ENCODE results near the gene VTA1. TPM values are rescaled to one million over a fixed set of nuclear protein-coding genes. Genes with fewer than 3 reads are reported as not detected.

The VTA1 gene
- total and polyA plus RNA-seq, 3 experiments from 2014 or later: 63.8 to 74.4 (median 66.5) TPM

GRCh38 chr6:142242269-142242668 is 95.2 kb downstream of the VTA1 start:
- Histone ChIP-seq H3K27me3 (ENCODE audit: insufficient read depth, low read length, poor library complexity, severe bottlenecking) (no peaks in the 10 kb centered on the region), H3K36me3 (ENCODE audit: insufficient read depth, low read length) (no peaks in the 10 kb centered on the region), H3K4me3 (ENCODE audit: low read length) (no peak overlapping the region), H3K4me1 (ENCODE audit: insufficient read depth, low read length) (no peaks in the 10 kb centered on the region), H3K9me3 (ENCODE audit: low read length) (no peaks in the 10 kb centered on the region), H3K27ac (ENCODE audit: low read depth, low read length) (no peak overlapping the region)
- ChIA-PET POLR2A (interaction anchor here (0.6 kb wide), 1 partner anchor 23 kb away, joined by 3 read pairs; no protein-coding TSS in a partner anchor), CTCF (interaction anchor here (1.3 kb wide), 1 partner anchor 10 kb away, joined by 4 read pairs; no protein-coding TSS in a partner anchor)
- Mint-ChIP-seq H3K4me1 (no peaks in the 10 kb centered on the region), H3K4me3 (no peak overlapping the region), H3K27me3 (peaks cover 5 to 7% of the 10 kb centered on the region in 2 donors), H3K36me3 (no peaks in the 10 kb centered on the region), H3K27ac (no peak overlapping the region), H3K9me3 (no peaks in the 10 kb centered on the region)
- DNase-seq: no peak

- no peaks in the 10 kb centered on the region for H3K9me3 ChIP-seq (ENCODE audit: low read length)
- H3K36me3 ChIP-seq (ENCODE audit: insufficient read depth, low read length): no peaks in the 10 kb centered on the region
- Mint-ChIP-seq H3K4me3 (no peak overlapping the region), H3K9me3 (no peaks in the 10 kb centered on the region), H3K27me3 (peaks cover 0 to 2% of the 10 kb centered on the region in 2 donors), H3K4me1 (no peaks in the 10 kb centered on the region), H3K36me3 (no peaks in the 10 kb centered on the region), H3K27ac (no peak overlapping the region)
- no peaks in the 10 kb centered on the region for H3K27me3 ChIP-seq (ENCODE audit: insufficient read depth, low read length, poor library complexity, severe bottlenecking)
- CTCF ChIA-PET: no interaction called here
- POLR2A ChIA-PET: no interaction called here
- H3K4me3 ChIP-seq (ENCODE audit: low read length): no peak overlapping the region
- no peaks in the 10 kb centered on the region for H3K4me1 ChIP-seq (ENCODE audit: insufficient read depth, low read length)
- DNase-seq: no peak
- no peak overlapping the region for H3K27ac ChIP-seq (ENCODE audit: low read depth, low read length)
These were observed 99.9 kb downstream of the VTA1 start for GRCh38 chr6:142246960-142247359.

- CTCF ChIA-PET: no interaction called here
These were observed 102.2 kb downstream of the VTA1 start for GRCh38 chr6:142249266-142249665.

DNA sequence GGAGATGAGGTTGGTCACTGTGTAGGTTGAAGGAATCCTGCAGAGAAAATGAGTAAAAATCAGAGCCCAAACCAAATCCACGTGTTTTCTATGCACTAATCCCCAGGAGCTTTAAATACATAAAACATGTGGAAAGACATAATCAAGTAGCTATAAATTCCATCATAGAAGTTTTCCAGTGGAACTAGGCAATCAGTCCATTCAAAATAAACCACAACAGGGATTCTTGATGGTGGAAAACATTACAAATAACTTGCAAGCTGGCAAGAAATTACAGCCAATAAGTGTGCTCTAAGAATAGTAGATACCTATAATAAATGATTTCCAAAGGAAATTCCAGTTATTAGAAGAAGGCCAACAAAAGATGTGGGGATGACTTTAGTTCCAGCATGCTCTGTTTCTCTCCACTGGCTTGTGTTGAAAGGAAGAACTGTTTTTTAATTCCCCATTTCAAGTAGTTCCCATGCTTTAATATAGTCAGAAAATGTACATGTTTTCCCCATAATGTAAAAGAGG is 104.9 kb downstream of the VTA1 start:
- H3K36me3 ChIP-seq (ENCODE audit: insufficient read depth, low read length): no peaks in the 10 kb centered on the region
- H3K4me3 Mint-ChIP-seq: no peak overlapping the region

More at GRCh38 chr6:142249266-142249665, 102.2 kb downstream of the VTA1 start:
- H3K4me1 ChIP-seq (ENCODE audit: insufficient read depth, low read length): no peaks in the 10 kb centered on the region
- no peak overlapping the region for H3K4me3 ChIP-seq (ENCODE audit: low read length)
- no peaks in the 10 kb centered on the region for H3K36me3 ChIP-seq (ENCODE audit: insufficient read depth, low read length)
- Mint-ChIP-seq H3K4me3 (no peak overlapping the region), H3K4me1 (no peaks in the 10 kb centered on the region), H3K27me3 (peaks cover 2 to 3% of the 10 kb centered on the region in 2 donors), H3K36me3 (no peaks in the 10 kb centered on the region), H3K27ac (no peak overlapping the region), H3K9me3 (no peaks in the 10 kb centered on the region)
- no peak overlapping the region for H3K27ac ChIP-seq (ENCODE audit: low read depth, low read length)
- POLR2A ChIA-PET: no interaction called here
- DNase-seq: no peak
- no peaks in the 10 kb centered on the region for H3K9me3 ChIP-seq (ENCODE audit: low read length)
- no peaks in the 10 kb centered on the region for H3K27me3 ChIP-seq (ENCODE audit: insufficient read depth, low read length, poor library complexity, severe bottlenecking)

GRCh38 chr6:142254513-142254912 is 107.5 kb downstream of the VTA1 start:
- Mint-ChIP-seq H3K27ac (no peak overlapping the region), H3K9me3 (peaks cover 0 to 3% (median 0%) of the 10 kb centered on the region in 5 donors), H3K4me3 (no peak overlapping the region), H3K36me3 (no peaks in the 10 kb centered on the region), H3K27me3 (peaks cover 0 to 6% of the 10 kb centered on the region in 2 donors), H3K4me1 (peaks cover 3 to 6% (median 5%) of the 10 kb centered on the region in 3 donors)
- H3K4me3 ChIP-seq (ENCODE audit: low read length): no peak overlapping the region
- H3K27me3 ChIP-seq (ENCODE audit: insufficient read depth, low read length, poor library complexity, severe bottlenecking): no peaks in the 10 kb centered on the region
- DNase-seq: no peak
- H3K9me3 ChIP-seq (ENCODE audit: low read length): no peaks in the 10 kb centered on the region
- H3K4me1 ChIP-seq (ENCODE audit: insufficient read depth, low read length): no peaks in the 10 kb centered on the region
- ChIA-PET POLR2A (no interaction called here), CTCF (no interaction called here)
- H3K27ac ChIP-seq (ENCODE audit: low read depth, low read length): no peak overlapping the region
- H3K36me3 ChIP-seq (ENCODE audit: insufficient read depth, low read length): no peaks in the 10 kb centered on the region

More for the DNA sequence above, 104.9 kb downstream of the VTA1 start:
- no peak overlapping the region for H3K27ac ChIP-seq (ENCODE audit: low read depth, low read length)
- CTCF ChIA-PET: no interaction called here
- Mint-ChIP-seq H3K4me1 (peaks cover 3 to 6% (median 5%) of the 10 kb centered on the region in 3 donors), H3K27ac (no peak overlapping the region), H3K9me3 (peaks cover 0 to 3% (median 0%) of the 10 kb centered on the region in 5 donors), H3K27me3 (peaks cover 0 to 3% of the 10 kb centered on the region in 2 donors), H3K36me3 (no peaks in the 10 kb centered on the region)
- POLR2A ChIA-PET: no interaction called here
- no peak for DNase-seq
- no peaks in the 10 kb centered on the region for H3K4me1 ChIP-seq (ENCODE audit: insufficient read depth, low read length)
- H3K9me3 ChIP-seq (ENCODE audit: low read length): no peaks in the 10 kb centered on the region
- H3K27me3 ChIP-seq (ENCODE audit: insufficient read depth, low read length, poor library complexity, severe bottlenecking): no peaks in the 10 kb centered on the region
- no peak overlapping the region for H3K4me3 ChIP-seq (ENCODE audit: low read length)

- H3K27ac Mint-ChIP-seq: no peak overlapping the region
- Histone ChIP-seq H3K9me3 (ENCODE audit: low read length) (no peaks in the 10 kb centered on the region), H3K4me3 (ENCODE audit: low read length) (no peak overlapping the region), H3K4me1 (ENCODE audit: insufficient read depth, low read length) (no peaks in the 10 kb centered on the region), H3K27ac (ENCODE audit: low read depth, low read length) (no peak overlapping the region), H3K36me3 (ENCODE audit: insufficient read depth, low read length) (no peaks in the 10 kb centered on the region), H3K27me3 (ENCODE audit: insufficient read depth, low read length, poor library complexity, severe bottlenecking) (no peaks in the 10 kb centered on the region)
- peaks cover 0 to 5% (median 0%) of the 10 kb centered on the region in 5 donors for H3K9me3 Mint-ChIP-seq
- POLR2A ChIA-PET: no interaction called here
- H3K27me3 Mint-ChIP-seq: peaks cover 0 to 10% of the 10 kb centered on the region in 2 donors
- H3K36me3 Mint-ChIP-seq: no peaks in the 10 kb centered on the region
- CTCF ChIA-PET: no interaction called here
- peaks cover 3 to 6% (median 5%) of the 10 kb centered on the region in 3 donors for H3K4me1 Mint-ChIP-seq
- DNase-seq: no peak
- H3K4me3 Mint-ChIP-seq: no peak overlapping the region
These were observed 108.7 kb downstream of the VTA1 start for GRCh38 chr6:142255785-142256184.

GRCh38 chr6:142258305-142258704 is 111.2 kb downstream of the VTA1 start:
- Histone ChIP-seq H3K4me3 (ENCODE audit: low read length) (no peak overlapping the region), H3K27me3 (ENCODE audit: insufficient read depth, low read length, poor library complexity, severe bottlenecking) (no peaks in the 10 kb centered on the region), H3K4me1 (ENCODE audit: insufficient read depth, low read length) (no peaks in the 10 kb centered on the region), H3K9me3 (ENCODE audit: low read length) (no peaks in the 10 kb centered on the region), H3K36me3 (ENCODE audit: insufficient read depth, low read length) (no peaks in the 10 kb centered on the region), H3K27ac (ENCODE audit: low read depth, low read length) (no peak overlapping the region)
- Mint-ChIP-seq H3K36me3 (no peaks in the 10 kb centered on the region), H3K9me3 (peaks cover 0 to 5% (median 0%) of the 10 kb centered on the region in 5 donors), H3K27ac (no peak overlapping the region), H3K4me3 (no peak overlapping the region), H3K27me3 (peaks cover 3 to 8% of the 10 kb centered on the region in 2 donors), H3K4me1 (peaks cover 3 to 6% (median 5%) of the 10 kb centered on the region in 3 donors)
- POLR2A ChIA-PET: no interaction called here
- DNase-seq: no peak
- CTCF ChIA-PET: no interaction called here

DNA sequence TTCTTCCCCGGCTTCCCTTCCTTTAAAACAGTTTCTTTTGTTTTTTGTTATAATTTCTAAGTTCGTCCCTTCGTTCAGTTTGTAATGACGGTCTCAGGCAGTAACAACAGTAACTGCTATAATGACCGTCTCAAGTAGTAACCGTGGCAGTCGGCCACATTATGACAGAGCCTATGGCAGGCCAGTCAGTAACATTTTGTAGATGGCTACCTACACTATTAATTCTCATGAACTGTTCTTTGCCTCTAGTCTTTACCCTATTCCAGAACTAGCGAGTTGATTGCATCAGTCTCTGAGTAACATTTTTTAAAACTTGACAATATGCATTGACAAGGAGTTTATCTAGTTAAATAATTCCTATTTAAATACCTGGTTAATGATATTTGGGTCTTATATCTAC is 111.7 kb downstream of the VTA1 start:
- H3K27ac ChIP-seq (ENCODE audit: low read depth, low read length): no peak overlapping the region
- H3K36me3 Mint-ChIP-seq: no peaks in the 10 kb centered on the region
- H3K4me1 Mint-ChIP-seq: peaks cover 3 to 6% (median 5%) of the 10 kb centered on the region in 3 donors
- CTCF ChIA-PET: no interaction called here
- no peaks in the 10 kb centered on the region for H3K36me3 ChIP-seq (ENCODE audit: insufficient read depth, low read length)
- H3K4me1 ChIP-seq (ENCODE audit: insufficient read depth, low read length): no peaks in the 10 kb centered on the region
- H3K9me3 Mint-ChIP-seq: peaks cover 0 to 5% (median 0%) of the 10 kb centered on the region in 5 donors
- no peak overlapping the region for H3K4me3 ChIP-seq (ENCODE audit: low read length)
- no peaks in the 10 kb centered on the region for H3K27me3 ChIP-seq (ENCODE audit: insufficient read depth, low read length, poor library complexity, severe bottlenecking)
- H3K9me3 ChIP-seq (ENCODE audit: low read length): no peaks in the 10 kb centered on the region
- no peak for DNase-seq
- no peak overlapping the region for H3K4me3 Mint-ChIP-seq
- H3K27me3 Mint-ChIP-seq: peaks cover 3 to 8% of the 10 kb centered on the region in 2 donors
- no peak overlapping the region for H3K27ac Mint-ChIP-seq
- POLR2A ChIA-PET: no interaction called here

Measured in CD8-positive, alpha-beta memory T cell (primary cell).